HG02798 (cell line): ENCODE results near the gene CHIC2.

Source experiments
- ATAC-seq: cut with Tn5 transposase; IDR thresholded peaks from one replicate; pipeline ENCODE4 v1.9.1; 2021; ENCODE audit warnings: mild to moderate bottlenecking; ENCODE audit not compliant: unreplicated experiment, poor library complexity

CHIC2 gene

GRCh38 chr4:53961351-53961750, 103.1 kb downstream of the CHIC2 start:
- ATAC-seq: no peak

- no peak for ATAC-seq
Measured at GRCh38 chr4:53960843-53961242, 103.6 kb downstream of the CHIC2 start.
